Stimulated activated naive CD4-positive, alpha-beta T cell treated with Interleukin-2 at 50 U/mL for 16 hours (primary cell): ENCODE data around the gene GP1BB.

ENCODE experiments used
- DNase-seq: peaks from one replicate; lab custom pipeline; 2025; lab: John Stamatoyannopoulos, UW

GP1BB gene

DNA sequence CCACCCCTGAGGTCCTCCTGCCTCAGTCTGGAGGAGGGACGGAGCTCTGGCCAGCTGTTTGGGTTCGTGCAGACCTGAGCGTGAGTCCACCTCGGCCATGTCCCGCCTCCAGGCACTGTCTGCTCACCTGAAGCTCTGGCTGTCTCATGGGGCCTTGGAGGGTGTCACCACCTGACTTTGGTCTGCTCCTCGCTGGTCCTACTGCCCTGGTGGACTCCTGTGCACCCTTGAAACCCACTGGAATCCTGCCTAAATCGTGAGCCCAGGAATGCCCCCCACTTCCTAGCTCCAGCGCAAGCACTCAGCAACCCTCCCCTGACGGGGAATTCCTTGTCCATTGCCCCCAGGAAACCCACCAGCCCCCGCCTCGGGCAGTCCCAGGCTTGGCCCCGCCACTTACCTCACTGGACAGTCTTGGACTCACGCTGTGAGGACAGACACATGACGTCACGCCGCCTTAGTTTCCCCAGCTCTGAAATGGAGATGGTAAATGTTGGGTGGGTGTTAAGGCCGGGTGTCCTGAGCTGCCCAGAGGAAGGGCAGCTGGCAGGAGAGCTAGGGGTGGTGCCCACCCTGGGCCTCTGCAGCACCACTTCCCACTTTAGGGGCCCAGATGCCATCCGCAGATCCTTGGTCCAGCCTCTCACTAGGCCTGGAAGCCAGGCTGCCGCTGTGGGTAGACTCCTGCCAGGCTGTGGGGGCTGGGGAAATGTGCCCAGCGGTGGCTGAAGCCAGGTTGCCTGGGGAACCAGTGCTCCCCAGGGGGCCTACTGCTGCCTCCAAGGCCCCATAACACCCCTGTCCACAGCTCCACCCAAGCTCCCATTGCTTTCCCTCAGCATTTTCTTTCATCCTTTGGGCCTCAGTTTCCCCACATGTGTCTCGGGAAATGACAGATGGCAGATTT, 19.1 kb downstream of the GP1BB start:
- DNase-seq = no peak

DNA sequence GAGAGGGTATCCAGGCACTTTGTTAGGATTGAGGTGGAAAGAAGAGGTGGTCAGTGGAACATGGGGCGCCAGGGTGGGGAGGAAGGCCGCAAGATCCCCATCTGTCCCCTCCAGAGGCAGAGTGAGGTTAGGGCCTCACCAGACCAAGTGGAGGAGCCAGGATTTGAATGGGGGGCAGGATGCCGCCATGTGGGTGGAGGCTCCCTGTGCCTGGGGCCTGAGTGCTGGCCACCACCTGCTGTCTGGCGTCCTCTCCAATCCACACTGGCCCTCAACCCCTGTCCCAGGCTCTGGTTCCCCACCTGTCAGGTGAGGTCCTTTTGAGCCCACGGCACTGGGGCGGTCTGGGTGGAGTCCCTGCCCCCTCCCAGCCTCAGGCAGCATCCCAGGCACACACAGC, 19.7 kb downstream of the GP1BB start:
- DNase-seq = no peak

DNA sequence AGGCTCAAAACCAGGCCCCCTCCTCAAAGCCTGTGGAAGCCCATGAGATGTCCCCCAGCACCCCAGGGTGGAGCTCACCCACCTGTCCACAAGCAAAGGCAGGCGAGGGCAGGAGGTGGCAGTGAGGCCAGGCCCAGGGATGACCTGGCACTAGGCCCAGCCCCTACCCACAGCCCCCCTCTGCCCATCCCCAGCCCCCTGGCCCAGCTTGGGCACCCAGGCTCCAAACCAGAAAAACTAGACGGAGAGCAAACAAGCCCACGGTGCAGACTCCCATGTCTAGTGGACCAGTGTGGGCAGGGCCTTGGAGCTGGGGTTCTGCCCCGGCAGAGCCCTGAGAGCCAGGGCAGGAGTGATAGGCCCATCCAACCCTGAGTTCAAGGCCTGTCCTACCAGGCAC, 20.3 kb downstream of the GP1BB start:
- no peak for DNase-seq

DNA sequence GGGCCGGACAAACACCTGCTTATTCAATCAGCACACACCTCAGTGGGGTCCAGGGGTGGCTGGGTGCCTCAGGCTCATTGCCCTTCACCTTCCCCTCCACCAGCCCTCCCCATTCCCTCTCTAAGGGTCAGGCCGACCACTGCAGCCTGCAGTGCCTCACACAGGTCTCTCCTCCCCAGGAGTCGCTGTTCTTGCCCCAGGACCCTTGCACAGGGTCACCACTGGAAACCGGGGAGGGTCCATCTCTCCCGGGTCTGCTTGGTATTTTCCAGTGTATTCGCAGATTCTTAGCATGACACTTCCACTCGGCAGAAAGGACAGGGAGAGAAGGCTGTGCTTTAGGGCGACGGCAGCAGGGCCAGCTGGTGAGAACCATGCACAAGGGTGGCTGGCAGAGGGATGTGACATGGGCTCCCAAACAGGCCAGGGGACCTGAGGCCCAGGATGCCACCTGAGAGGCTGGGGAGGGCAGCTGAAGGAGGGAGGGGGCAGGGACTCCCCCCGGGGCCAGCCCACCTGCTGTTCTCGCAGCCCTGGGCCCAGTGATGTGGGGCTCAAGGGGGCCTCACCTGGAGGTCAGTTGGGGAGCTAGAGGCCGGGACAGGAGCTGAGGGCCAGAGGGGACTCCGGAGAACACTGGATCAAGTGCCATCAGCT, 21.1 kb downstream of the GP1BB start:
- DNase-seq = no peak

DNA sequence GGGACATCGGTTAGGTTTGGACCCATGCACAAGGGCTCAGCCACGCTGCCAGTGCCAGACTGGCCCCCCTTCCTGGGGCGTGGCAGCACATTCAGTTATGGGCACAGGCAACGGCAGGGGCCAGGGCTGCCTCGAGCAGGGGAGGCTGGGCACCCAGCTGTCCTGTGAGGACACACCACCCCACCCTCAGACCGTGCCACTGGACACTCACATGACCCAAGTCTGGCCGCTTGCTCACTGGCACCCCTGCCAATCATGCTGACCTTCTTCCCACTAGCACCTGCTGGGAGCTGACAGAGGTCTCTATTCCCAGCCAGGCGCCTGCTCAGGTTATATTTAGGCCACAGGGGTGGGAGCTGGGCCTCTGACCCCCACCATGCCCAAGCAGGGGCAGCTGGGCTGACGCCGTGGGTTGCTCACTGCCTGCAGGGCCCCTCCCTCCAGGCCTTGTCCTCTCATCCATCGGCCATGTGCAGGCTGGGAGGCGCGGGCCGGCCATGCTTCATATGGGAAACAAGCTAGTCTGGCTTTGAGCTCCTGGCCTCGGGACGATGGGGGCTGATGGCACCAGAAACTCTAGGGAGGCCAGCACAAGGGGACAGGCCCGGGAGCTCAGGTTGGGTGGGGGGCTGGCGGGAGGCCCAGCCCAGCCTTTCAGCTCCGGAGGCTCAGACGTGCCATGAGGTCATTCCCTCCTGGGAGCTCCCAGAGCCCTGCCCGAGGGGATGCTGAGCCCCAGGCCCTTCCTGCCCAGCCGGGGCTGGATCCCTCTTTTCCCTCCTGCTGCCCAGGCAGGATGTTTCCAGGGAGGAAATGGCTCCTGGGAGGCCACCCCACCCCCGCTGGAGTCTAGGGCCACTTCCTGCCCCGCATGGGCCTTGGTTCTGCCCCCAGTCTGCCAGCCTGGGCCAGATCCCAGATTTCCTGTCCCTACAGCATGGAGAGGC, 22.1 kb downstream of the GP1BB start:
- no peak for DNase-seq

DNA sequence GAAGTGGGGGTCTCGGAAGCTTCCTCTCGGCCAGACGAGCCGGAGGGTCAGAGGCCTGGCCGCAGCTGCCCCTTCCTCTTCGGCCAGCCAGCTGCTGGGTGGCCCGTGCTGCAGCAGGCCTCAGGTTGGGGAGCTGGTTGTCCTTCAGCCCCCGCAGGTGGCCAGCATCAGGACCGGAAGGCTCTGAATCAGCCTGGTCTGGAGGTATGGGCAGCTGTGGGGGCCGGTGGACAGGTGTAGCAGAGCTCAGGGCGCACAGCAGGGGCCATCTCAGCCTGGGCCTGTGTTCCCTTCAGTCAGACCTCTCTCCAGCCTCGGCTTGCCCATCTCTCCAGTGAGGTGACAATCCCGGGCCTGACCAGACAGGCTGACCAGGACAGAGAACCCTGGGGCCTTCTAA, 23.4 kb downstream of the GP1BB start:
- no peak for DNase-seq

DNA sequence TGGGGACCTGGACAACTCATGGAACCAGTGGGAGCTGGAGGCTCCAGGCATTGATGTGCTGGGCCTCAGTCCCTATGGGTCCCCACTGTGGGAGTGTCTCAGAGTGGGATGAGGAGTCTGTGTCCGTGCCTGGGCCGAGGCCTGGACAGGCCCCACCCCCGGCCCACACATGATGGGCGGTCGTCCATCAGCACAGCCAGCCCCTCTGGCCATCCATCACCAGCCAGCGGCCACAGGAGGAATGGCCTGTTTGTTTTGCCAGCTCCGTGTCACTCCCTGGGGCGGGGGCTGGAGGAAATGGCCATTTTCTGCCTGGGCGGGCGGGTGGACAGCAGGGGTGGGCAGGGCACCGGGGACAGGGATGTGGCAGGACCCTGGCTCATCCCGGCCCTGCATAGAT, 24.2 kb downstream of the GP1BB start:
- no peak for DNase-seq

DNA sequence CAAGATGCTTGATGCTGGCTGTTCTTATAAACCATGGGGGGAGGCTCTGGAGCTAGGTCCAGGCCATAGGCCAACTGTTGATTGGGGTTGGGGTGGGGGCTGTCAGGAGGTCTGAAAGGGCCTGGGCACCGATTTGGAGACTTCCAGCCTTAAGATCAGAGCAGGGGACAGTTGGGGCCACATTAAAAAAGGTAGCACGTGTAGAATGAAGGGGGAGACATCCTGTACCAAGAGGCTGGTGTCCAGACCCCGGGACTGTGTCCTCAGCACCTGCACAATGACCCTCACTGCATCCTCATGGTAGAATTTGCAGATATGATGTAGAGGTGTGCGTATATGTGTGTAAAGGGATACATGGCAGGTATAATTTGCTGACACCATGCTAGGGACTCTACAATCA, 24.8 kb downstream of the GP1BB start:
- no peak for DNase-seq

DNA sequence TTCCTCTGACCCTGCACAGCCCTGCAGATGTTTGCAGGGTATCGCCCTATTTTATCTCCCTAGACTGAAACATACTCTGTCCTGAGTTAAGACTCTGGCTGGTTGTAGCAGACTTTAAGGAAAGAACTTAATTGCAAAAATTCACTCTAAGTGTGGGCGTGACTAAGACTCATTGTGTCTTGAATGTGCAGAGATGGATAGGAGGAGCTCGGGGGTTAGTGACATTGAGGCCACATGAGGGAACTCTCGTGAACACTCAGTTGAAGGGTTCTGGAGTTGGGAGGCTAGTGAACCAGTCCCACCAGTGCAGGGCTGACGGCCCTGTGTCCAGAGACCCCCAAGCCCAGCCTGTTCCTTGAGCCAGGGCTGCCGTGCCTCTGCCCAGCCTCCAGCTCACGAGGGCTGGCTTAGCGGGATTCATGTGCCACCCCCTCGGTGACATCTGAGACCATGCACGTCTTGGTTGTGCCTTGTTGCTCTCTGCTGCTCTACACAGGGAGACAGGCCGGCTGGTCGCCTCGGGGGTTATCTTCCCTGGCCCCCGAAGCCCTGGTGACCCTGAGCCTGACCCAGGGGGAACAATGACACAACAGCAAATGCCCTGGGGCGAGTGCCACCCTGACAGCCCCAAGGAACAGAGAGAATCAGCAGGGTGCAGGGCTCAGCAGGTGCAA, 25.8 kb downstream of the GP1BB start:
- DNase-seq = no peak

DNA sequence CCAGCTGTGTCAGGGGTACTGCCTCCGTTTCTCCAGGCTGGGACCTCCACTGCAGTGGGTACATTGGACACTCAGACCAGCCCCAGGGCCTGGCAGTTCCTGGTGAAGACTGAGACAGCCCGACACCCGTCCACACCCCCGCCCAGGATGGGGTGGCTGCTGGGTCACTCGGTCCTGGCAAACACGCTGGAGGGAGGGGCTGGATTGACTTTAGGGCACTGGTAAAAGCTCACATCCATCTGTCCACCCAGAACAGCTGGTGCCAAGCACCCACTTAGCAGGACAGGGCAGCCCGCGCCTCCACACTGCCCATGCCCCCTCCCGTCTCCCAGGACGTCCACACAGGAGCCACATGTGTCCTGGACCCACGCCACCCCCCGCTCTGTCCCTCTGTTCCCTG, 26.5 kb downstream of the GP1BB start:
- no peak for DNase-seq

DNA sequence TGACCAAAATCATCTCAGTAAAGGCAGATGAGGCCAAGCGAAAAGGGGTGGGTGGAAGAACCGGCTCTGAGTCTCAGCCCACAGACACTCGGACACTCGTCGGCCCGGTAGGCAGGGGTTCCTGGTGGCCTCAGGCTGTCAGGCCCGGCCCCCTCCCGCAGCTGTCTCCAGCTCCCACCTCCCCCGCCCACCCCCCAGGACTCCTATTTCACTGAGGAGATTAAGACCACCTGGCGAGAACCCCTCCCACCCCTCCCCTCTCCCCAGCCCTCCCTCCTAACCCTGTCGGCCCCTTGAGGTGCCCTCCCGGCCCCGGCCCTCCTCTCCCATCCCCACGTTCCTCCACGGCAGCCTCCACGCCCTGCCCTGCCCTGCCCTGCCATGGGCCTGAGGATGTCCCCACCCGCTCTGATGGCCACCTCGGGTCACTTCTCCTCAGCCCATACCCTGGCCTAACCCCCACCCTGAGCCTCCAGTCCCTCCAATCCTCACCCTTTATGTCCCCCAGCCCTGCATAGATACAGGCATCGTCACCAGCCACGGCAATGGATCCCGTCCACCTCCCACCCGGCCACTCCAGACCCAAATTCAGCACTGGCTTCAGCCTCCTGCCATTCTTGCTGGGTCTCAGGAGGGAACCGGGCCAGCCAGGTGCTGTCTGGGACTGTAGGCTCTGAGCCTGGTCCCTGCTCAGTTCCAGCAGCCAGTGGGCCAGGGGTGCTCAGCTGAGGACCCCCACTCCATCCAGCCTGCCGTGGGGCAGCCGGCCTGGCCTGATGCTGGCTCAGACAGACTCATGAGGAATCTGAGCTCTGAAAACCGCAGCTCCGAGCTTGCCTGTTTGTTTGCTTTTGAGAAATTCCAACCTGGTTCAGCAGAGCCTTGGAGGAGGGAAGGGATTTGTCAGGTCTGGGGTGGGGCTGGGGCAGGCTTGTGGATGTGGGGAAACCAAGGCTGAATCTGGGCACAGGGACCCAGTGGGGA, 27.5 kb downstream of the GP1BB start:
- no peak for DNase-seq

DNA sequence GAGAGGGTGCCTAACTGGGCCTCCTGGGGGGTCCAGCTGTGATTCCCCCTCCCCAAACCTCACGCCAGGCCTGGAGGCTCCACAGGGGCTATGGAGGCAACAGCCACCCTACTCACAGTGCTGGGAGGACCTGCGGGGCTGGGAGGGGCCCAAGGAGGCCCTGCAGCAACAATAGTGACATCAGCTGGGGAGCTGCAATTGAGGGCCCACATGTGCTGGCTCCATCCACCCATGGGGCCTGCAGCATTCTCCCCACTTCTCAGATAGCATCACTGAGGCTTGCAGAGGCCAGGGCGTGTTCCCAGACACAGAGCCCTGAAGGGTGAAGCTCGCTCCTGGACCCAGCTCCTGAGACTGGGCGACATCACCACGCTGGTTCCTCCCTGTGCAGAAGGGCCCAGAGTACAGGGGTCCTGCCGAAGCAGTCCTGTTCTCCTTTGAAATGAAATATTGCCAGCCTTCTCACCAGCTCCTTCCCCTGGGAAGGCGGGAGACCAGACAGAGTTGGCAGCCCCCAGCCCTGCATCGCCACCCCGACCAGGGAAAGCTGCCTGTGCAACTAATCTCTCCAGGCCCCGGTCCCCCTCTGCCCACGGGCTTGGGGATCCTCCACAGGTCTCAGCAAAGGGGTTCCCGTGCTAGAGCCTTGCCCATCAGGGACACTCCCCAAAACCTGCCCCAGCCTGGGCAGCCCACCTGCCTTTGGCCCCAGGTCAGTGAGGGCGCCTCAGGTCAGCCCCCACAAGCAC, 28.3 kb downstream of the GP1BB start:
- no peak for DNase-seq

DNA sequence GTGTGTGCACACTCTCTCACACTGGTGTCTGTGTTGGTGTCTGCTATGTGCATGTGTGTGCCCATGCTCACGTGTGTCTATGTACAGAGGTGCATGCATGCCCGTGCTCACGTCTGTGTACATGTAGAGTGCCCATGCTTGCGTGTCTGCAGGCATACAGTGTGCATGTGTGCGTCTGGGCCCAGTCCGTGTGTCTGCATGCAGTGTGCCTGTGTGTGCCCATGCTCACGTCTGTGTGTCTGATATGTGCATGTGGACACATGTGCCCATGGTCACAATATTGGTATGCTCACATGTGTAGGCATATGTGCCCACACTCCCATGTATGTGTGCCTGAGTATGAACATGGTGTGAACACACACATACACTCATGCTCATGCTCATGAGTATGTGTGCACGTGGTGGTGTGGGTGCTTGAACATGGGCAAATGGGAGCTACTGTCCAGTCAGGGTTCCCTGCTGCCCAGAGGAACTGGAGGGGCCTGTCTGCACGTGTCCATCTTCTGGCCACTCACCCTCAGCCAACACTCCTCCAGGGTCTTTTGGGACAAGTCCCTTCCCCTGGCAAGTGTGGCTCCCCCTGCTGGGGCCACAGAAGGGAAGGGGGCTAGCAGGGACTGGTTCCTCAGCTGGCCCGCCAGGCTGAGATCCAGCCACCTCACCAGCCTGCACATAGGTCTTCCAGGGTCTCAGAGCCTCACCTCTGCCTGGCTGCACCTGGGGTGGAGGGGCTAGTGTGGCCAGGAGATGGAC, 29.9 kb downstream of the GP1BB start:
- DNase-seq = no peak

DNA sequence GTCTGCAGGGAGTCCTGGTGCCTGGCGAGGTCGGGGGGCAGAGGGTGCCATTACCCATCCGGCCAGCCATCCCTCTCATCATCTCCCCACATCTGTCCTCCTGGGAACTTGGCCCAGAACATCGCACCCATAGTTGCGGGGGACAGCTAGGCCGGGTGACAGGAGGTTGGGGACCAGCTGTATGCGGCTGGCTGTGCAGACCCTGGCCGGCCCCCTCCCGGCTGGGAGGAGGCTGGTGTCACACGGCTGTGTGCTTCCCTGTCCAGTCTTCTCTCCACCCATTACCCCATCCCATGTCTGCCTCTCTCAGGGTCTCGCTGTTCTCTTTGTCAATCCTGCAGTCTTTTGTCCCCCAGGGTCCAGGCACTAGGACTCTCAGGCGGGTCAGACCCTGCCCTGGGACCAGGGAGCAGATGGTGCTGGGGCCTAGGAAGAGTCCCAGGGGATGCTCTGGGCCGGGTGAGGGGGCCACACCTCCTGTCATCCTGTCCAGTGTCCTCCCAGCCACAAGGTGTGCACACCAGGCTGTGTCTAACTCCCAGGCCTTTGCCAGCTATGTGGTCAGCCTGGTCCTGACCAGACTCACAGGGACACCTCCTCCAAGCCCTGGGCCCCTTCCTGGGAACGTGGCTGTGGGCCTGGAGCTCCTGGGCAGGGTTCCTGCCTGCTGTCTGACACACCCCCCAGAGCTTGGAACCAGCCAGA, 30.8 kb downstream of the GP1BB start:
- DNase-seq = no peak

DNA sequence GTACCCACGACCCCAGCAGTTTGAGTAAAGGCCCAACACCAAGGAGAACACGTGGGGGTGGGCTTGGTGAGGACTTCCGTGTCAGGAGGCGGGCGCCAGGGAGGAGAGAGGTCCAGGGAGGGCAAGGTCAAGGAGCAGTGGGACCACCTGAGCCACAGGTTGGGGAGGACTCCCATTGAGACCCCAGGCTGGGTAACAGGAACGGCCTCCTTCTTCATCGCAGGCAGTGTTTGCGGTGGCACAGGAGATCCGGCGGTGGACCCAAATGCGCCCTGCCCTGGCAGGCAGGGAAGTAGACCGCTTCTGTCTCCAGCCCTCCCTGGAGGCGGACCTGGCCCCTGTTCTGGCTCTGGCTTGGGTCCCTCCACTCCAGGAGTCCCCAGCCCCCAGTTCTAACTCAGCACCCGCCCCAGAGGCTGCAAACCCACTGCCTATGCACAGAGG, 31.4 kb downstream of the GP1BB start:
- no peak for DNase-seq

DNA sequence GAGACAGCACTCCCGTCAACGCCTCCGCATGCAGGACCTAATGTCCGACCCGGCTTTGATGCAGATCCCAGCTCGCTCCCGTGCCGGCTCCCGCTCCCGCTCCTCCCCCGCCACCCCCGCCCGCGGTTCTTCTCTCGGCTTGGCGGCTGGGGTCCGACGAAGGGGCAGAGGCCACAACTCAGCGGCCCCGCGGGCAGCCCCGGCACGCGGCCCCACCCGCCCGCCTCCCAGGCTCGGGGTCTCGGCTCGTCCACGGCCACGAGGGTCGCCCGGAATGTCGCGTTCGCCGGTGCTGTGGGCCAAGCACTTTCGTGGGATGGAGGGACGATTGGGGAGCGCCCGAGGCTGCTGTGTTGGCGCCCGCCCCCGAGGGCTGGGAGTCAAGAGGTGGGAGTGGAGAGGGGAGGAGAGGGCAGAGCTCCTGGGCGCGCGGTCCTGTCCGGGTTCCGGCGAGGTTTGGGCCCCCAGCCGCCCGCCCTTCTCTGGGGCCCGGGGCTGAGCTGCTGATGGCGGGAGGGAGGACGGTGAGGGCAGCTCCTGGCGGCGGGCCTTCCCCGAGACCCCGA, 31.9 kb downstream of the GP1BB start:
- no peak for DNase-seq

DNA sequence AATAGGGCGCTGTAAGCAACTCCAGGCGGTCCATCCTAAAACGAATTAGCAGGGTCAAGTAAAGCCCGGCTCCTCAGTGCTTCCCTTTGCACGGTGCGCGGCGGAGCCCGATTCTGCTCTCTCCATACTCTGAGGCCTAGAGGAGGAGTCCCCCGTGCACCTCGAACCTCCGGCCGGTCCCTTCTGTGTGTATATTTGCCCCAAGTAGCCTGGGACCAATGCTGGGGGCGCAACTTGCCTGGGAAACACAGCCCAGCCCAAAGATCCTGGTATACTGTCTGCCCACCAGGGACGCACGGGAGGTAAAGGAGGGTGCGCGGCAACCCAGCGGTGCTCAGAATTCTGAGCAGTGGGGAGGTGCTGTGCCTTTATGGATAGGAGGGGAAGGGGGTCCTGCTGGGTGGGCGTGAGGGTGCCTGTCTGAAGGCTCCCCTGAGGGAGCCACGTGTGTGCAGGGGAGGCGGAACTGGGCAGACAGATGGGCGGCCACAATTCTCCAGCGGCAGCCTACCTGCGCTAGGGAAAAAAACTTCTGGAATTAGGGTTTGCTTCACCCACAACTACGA, 32.5 kb downstream of the GP1BB start:
- no peak for DNase-seq
